Activated CD4-positive, alpha-beta memory T cell treated with anti-CD3 and anti-CD28 coated beads, Interleukin-2, amount 10 ng/mL, durations not matched to agents 7 days and 5 days (primary cell): ENCODE results near the gene GMDS. TPM values are rescaled to one million over a fixed set of nuclear protein-coding genes. Genes with fewer than 3 reads are reported as not detected.

Source experiments
- CTCF ChIA-PET: fragments of 350-600 bp; sonication (Branson Sonifier 250); formaldehyde crosslinking; loops from one replicate; lab custom pipeline; 2021; ENCODE audit warnings: antibody characterized with exemption, inconsistent platforms; lab: Charles Lee
- POLR2A ChIA-PET: fragments of 350-600 bp; sonication (Branson Sonifier 250); formaldehyde crosslinking; loops from one replicate; lab custom pipeline; 2021; ENCODE audit warnings: antibody characterized with exemption; lab: Charles Lee
- DNase-seq: peaks from one replicate; pipeline ENCODE4 v3.0.0-alpha.2; 2020
- H3K27ac Mint-ChIP-seq: one replicate; pipeline ENCODE4 v1.8.0; 2021; ENCODE audit warnings: mild to moderate bottlenecking, mixed read lengths
- H3K27me3 Mint-ChIP-seq: one replicate; pipeline ENCODE4 v1.8.0; 2021; ENCODE audit warnings: mixed read lengths
- H3K36me3 Mint-ChIP-seq: one replicate; pipeline ENCODE4 v1.8.0; 2021; ENCODE audit warnings: low read depth, mixed read lengths
- H3K4me1 Mint-ChIP-seq: one replicate; pipeline ENCODE4 v1.8.0; 2021; ENCODE audit warnings: mixed read lengths
- H3K4me3 Mint-ChIP-seq: one replicate; pipeline ENCODE4 v1.8.0; 2021; ENCODE audit warnings: mild to moderate bottlenecking, mixed read lengths
- H3K9me3 Mint-ChIP-seq: one replicate; pipeline ENCODE4 v1.8.0; 2021; ENCODE audit warnings: mixed read lengths
- total RNA-seq, 2 experiments: library from RNA; stranded (reverse); gene quantifications; one replicate each; pipeline ENCODE4 v1.2.3, GENCODE V29; 2021

The GMDS gene
- total RNA-seq, 2 experiments from 2014 or later = 23.7 to 24.7 TPM

DNA sequence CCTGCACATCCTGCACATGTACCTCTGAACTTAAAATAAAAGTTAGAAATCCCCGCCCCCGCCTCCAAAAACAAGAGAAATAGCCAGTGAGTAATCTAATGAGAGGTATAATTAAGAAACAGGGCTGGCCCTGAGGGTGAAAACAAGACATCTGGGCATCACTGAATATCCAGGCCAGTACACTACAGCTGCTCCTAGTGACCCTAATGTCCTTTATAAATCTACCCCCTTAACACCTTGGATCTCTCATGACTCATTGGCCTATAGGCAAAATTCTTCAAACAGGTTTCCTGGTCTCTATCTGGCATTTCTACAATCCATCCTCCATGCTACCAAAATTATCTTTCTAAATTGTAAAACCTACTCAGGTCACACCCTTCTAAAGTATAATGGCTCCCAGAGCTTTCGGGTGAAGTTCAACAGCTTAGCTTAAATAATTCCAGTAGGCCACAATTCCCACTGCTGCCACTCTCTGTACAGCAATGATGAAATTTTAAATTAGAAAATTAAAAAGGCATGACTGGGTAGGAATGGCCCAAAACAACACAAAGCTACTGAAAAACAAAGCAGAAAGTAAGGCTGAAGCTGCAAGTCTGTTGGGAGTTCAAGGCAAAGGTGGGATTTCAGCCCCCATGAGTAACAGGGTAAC lies 260.9 kb downstream of the GMDS start:
- Mint-ChIP-seq H3K27ac (no peak overlapping the region), H3K27me3 (no peaks in the 10 kb centered on the region), H3K36me3 (peaks cover 19% of the 10 kb centered on the region), H3K4me1 (no peaks in the 10 kb centered on the region), H3K4me3 (no peak overlapping the region), H3K9me3 (peaks cover 20% of the 10 kb centered on the region)
- POLR2A ChIA-PET = interaction anchor here (0.6 kb wide), 1 partner anchor 892 kb away, joined by 3 read pairs; no protein-coding TSS in a partner anchor
- CTCF ChIA-PET = no interaction called here
- DNase-seq = no peak

DNA sequence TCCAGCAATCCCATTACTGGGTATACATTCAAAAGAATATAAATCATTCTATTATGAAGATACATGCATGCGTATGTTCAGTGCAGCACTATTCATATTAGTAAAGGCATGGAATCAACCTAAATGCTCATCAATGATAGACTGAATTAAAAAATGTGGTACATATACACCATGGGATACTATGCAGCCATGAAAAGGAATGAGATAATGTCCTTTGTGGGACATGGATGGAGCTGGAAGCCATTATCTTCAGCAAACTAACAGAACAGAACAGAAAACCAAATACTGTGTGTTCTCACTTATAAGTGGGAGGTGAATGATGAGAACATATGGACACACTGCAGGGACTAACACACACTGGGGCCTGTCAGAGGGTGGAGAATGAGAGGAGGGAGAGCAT lies 261.6 kb downstream of the GMDS start:
- peaks cover 23% of the 10 kb centered on the region for H3K36me3 Mint-ChIP-seq
- H3K4me3 Mint-ChIP-seq = no peak overlapping the region
- ChIA-PET CTCF (no interaction called here), POLR2A (interaction anchor here (0.6 kb wide), 1 partner anchor 891 kb away, joined by 3 read pairs; no protein-coding TSS in a partner anchor)
- no peaks in the 10 kb centered on the region for H3K27me3 Mint-ChIP-seq
- peaks cover 23% of the 10 kb centered on the region for H3K9me3 Mint-ChIP-seq
- H3K27ac Mint-ChIP-seq = no peak overlapping the region
- no peaks in the 10 kb centered on the region for H3K4me1 Mint-ChIP-seq
- DNase-seq = no peak

DNA sequence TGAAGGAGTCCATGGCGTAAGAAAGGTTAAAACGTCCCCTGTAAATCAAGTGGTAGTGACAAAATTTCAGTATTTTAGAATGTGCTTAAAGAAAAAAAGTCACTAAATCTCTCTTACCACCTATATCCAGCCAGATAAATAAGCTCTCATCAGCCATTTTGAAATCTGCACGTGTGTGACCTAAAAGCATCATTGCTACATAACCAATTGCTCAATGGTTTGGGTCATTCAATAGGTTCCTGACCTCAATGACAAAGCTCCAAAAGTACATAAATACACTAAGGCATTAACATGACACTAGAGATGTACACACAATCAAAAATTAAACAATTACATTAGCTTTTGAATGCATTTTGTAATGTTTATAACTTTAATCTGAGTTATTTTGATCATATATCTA lies 272.4 kb downstream of the GMDS start:
- Mint-ChIP-seq H3K4me1 (no peaks in the 10 kb centered on the region), H3K4me3 (no peak overlapping the region), H3K9me3 (no peaks in the 10 kb centered on the region), H3K27ac (no peak overlapping the region), H3K27me3 (no peaks in the 10 kb centered on the region), H3K36me3 (no peaks in the 10 kb centered on the region)
- no peak for DNase-seq
- CTCF ChIA-PET = no interaction called here
- POLR2A ChIA-PET = no interaction called here

DNA sequence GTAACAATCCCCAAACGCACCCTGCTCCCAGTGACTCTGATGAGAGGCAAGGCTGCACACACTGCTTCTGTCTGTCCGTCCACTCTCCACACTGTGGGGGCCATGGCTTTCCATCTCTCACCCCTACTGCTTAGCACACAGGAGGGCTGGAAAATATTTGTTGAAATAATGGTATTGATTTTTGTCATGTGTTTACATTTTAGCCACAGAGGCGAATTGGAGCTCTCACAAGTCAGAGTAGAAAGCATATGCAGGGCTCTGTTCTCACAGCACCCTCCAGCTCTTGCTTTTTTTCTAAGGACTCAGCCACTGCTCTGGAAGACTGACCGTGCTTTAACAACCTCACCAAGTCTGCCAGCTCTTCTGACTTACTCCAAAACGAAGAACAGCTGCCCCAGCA lies 273.8 kb downstream of the GMDS start:
- no peak overlapping the region for H3K4me3 Mint-ChIP-seq
- no peaks in the 10 kb centered on the region for H3K36me3 Mint-ChIP-seq
- no peaks in the 10 kb centered on the region for H3K9me3 Mint-ChIP-seq
- ChIA-PET POLR2A (no interaction called here), CTCF (no interaction called here)
- no peaks in the 10 kb centered on the region for H3K4me1 Mint-ChIP-seq
- no peaks in the 10 kb centered on the region for H3K27me3 Mint-ChIP-seq
- no peak overlapping the region for H3K27ac Mint-ChIP-seq
- no peak for DNase-seq

DNA sequence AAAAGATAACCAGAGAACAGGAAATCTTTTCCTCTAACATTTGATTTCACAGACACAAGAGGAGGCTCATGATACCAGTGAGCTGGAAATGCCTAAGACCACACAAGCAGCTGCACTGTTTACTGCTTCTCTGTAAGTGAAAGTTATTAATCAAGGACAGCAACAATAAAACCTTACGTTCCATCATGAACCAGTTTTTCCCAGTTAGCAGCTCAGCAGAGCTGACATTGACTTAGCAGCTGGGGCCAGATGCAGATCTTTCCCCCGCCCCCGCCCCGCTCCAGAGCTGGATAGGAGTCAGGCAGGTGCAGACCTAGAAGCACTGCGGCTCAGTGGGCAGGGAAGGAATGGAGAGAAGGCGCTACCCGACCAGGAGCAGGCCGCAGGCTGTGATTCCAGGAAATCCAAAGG lies 275.2 kb downstream of the GMDS start:
- no peak for DNase-seq
- Mint-ChIP-seq H3K36me3 (no peaks in the 10 kb centered on the region), H3K27ac (no peak overlapping the region), H3K9me3 (no peaks in the 10 kb centered on the region), H3K4me1 (no peaks in the 10 kb centered on the region), H3K4me3 (no peak overlapping the region), H3K27me3 (no peaks in the 10 kb centered on the region)
- ChIA-PET POLR2A (no interaction called here), CTCF (no interaction called here)

DNA sequence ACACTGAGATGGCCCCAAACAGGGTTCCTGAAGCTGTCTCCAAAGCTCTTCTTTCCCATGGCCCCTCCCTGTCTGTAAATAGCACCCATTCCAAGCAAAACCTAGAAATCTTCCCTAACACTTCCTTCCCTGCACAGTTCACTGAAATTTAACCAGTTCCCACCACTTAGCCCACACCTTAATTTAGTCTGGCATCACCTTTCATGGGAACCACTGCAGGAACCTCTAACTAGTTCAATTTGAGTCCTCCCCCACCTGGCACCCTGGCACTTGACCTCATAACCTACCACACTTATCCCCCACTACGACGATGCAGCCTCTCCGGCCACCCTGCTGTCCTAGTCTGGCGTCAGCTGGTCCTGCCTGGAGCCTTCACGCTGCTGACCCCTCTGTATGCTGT lies 278.7 kb downstream of the GMDS start:
- Mint-ChIP-seq H3K9me3 (no peaks in the 10 kb centered on the region), H3K36me3 (no peaks in the 10 kb centered on the region), H3K4me1 (no peaks in the 10 kb centered on the region), H3K27me3 (no peaks in the 10 kb centered on the region), H3K27ac (no peak overlapping the region), H3K4me3 (no peak overlapping the region)
- no peak for DNase-seq
- CTCF ChIA-PET = no interaction called here
- POLR2A ChIA-PET = no interaction called here

DNA sequence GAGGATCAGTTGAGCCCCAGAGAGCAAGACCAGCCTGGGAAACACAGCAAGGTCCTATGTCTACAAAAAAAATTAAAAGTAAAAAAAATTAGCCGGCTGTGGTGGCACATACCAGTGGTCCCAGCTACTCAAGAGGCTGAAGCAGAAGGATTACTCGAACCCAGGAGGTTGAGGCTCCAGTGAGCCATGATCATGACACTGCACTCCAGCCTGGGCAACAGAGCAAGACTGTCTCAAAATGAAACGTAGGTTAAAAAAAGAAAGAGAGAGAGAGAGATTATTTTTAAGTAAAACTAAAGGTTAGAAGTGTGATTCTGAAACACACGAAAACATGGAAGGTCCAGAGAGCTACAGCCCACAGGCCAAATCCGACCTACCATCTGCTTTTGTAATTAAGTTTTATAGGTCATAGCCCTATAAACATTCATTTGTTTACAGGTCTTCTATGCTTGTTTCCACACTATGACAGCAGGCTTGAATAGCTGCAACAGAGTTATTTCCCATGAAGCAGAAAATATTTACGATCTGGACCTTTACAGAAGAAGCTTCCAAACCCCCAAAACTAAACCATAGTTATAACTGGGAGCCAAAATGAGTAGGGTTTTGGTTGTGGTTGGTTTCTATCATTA lies 279.7 kb downstream of the GMDS start:
- H3K27ac Mint-ChIP-seq = no peak overlapping the region

DNA sequence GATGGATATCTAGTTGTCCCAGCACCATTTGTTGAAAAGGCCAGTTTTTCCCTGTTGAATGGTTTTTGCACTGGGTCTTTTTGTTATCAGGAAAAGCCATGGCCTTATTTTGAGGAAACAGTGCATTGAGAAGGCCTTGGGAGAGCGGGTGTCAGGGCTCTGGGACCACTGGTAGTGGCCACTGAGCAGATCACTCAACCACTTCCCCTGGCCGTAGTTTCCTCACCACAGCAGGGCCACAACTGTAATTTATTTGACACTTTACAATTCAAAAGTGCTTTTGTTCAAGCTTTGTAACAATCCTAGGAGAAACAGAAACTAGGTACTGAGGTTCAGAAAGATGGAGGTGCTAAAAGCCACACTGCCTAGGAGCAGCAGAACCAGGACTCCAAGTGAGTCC lies 281.8 kb downstream of the GMDS start:
- Mint-ChIP-seq H3K4me1 (no peaks in the 10 kb centered on the region), H3K36me3 (no peaks in the 10 kb centered on the region), H3K27ac (no peak overlapping the region), H3K9me3 (no peaks in the 10 kb centered on the region), H3K27me3 (no peaks in the 10 kb centered on the region), H3K4me3 (no peak overlapping the region)
- CTCF ChIA-PET = no interaction called here
- DNase-seq = no peak
- POLR2A ChIA-PET = no interaction called here

More for the DNA sequence above, 279.7 kb downstream of the GMDS start:
- Mint-ChIP-seq H3K36me3 (no peaks in the 10 kb centered on the region), H3K4me1 (no peaks in the 10 kb centered on the region), H3K4me3 (no peak overlapping the region), H3K27me3 (no peaks in the 10 kb centered on the region), H3K9me3 (no peaks in the 10 kb centered on the region)
- ChIA-PET CTCF (no interaction called here), POLR2A (no interaction called here)
- DNase-seq = no peak

DNA sequence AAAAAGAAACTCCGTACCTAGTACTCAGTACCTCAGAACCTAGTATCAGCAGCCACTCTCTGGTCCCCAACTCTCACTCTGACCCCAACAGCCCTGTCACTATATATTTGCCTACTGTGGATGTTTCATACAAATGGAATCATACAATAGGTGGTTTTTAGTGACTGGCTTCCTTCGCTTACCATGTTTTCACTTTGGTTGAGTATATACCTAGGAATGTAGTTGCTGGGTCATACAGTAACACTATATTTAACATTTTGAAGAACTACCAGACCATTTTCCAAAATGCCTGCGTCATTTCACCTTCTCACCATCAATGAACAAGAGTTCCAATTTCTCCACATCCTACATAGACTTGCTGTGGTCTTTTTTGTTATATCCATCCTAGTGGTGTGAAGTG lies 283.2 kb downstream of the GMDS start:
- H3K4me1 Mint-ChIP-seq = no peaks in the 10 kb centered on the region
- ChIA-PET POLR2A (no interaction called here), CTCF (no interaction called here)
- H3K36me3 Mint-ChIP-seq = no peaks in the 10 kb centered on the region
- no peak overlapping the region for H3K27ac Mint-ChIP-seq
- H3K9me3 Mint-ChIP-seq = no peaks in the 10 kb centered on the region
- H3K27me3 Mint-ChIP-seq = no peaks in the 10 kb centered on the region
- no peak overlapping the region for H3K4me3 Mint-ChIP-seq
- no peak for DNase-seq

DNA sequence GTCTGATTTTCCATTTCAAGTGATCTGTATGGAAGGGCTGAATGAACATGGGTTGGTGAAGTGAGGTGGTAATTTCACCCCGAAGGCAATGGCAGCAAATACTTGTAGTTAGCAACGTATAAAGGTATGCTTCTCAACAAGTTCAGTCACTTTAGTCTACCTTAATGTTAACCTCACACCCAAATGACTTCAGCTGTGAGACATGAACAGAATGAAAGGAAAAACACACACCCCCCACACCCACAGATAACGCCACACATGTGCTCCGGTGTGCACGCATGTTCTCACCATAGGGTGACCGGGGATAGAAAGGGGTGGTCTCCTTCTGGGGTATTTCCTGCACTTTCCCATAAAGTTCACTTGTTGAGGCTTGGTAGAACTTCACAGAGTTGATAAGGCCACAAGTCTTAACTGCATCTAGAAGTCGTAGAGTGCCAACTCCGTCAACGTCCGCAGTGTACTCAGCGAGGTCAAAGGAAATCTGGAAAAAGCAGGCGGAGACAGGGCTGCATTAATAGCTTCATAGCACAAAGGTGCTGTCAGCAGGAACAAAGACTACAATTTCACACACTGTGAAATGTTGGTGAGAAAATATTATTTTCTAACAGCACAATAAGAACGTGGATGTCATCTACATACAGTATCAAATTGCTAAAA lies 284.8 kb downstream of the GMDS start:
- ChIA-PET POLR2A (no interaction called here), CTCF (no interaction called here)
- DNase-seq = no peak
- no peak overlapping the region for H3K27ac Mint-ChIP-seq
- no peaks in the 10 kb centered on the region for H3K4me1 Mint-ChIP-seq
- H3K27me3 Mint-ChIP-seq = no peaks in the 10 kb centered on the region
- H3K4me3 Mint-ChIP-seq = no peak overlapping the region
- H3K36me3 Mint-ChIP-seq = no peaks in the 10 kb centered on the region
- no peaks in the 10 kb centered on the region for H3K9me3 Mint-ChIP-seq

DNA sequence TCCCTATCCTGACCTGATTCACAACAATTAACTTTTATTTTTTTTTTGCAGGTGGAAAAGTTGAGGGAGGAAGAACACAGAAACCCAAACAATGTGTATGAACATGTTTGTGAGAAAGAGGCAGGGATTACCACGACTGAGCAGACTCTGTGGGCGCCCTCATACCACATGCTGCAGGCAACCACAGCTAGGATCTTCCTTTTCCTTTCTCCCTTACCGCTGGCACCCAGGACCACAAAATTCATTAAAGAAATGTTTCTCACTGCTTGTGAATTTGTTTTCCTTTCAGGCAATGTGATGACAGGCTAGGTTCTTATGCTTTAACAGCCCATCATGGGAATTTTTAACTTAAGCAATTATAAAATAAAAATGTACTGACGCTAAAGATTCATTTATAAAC lies 287.1 kb downstream of the GMDS start:
- ChIA-PET POLR2A (no interaction called here), CTCF (no interaction called here)
- H3K9me3 Mint-ChIP-seq = no peaks in the 10 kb centered on the region
- H3K4me1 Mint-ChIP-seq = no peaks in the 10 kb centered on the region
- H3K27ac Mint-ChIP-seq = no peak overlapping the region
- DNase-seq = no peak
- H3K36me3 Mint-ChIP-seq = no peaks in the 10 kb centered on the region
- no peak overlapping the region for H3K4me3 Mint-ChIP-seq
- no peaks in the 10 kb centered on the region for H3K27me3 Mint-ChIP-seq

DNA sequence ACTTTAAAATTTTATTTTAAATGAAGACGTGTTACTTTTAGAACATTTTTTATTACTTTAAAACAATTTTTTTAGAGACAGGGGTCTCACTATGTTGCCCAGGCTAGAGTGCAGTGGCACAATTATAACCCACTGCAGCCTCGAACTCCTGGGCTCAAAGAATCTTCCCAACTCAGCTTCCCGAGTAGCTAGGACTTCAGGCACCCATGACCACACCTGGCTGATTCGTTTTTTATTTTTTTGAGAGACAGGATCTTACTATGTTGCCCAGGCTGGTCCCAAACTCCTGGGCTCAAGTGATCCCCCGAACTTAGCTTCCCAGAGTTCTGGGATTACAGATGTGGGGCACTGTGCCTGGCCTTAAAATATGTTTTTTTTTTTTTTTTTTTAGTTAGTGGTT lies 287.7 kb downstream of the GMDS start:
- Mint-ChIP-seq H3K27me3 (no peaks in the 10 kb centered on the region), H3K27ac (no peak overlapping the region), H3K4me1 (no peaks in the 10 kb centered on the region), H3K4me3 (no peak overlapping the region), H3K9me3 (no peaks in the 10 kb centered on the region), H3K36me3 (no peaks in the 10 kb centered on the region)
- no peak for DNase-seq
- POLR2A ChIA-PET = no interaction called here
- CTCF ChIA-PET = no interaction called here

DNA sequence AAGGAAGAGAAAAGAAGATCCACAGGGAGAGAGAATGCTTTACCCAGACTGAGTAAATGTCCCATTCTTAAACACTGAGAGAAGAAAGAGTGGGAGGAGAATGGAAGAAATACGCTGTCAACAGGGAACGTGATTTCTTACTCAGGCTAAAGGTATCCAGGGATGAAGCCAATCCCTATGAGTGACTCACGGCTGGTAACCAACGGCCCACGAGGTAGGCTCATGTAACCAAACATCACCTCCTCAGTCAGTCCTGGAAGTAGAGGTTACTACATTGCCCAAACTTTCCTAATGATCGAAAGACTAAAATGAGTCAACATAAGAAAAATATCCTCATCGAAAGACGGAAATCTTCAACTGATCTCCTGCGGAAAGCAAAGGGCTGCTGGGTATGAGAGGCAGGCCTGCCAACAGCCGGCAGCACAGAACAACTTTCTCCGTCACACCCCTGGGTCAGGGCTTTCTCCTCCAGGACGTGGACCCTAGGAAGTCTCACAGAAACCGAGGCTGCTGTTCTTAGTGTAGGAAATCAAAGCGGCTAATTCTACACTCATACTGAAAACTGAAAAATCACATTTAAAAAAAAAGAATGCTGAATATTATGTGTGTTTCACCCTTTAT lies 292.6 kb downstream of the GMDS start:
- no peaks in the 10 kb centered on the region for H3K4me1 Mint-ChIP-seq
- no peaks in the 10 kb centered on the region for H3K36me3 Mint-ChIP-seq
- no peaks in the 10 kb centered on the region for H3K27me3 Mint-ChIP-seq
- H3K27ac Mint-ChIP-seq = no peak overlapping the region
- H3K4me3 Mint-ChIP-seq = no peak overlapping the region
- no peaks in the 10 kb centered on the region for H3K9me3 Mint-ChIP-seq
- POLR2A ChIA-PET = no interaction called here
- CTCF ChIA-PET = interaction anchor here (1.0 kb wide), 1 partner anchor 10 kb away, joined by 3 read pairs; no protein-coding TSS in a partner anchor
- DNase-seq = no peak
